HFFc6 (cell line): ENCODE results near the gene CNTNAP5. TPM values are rescaled to one million over a fixed set of nuclear protein-coding genes. Genes with fewer than 3 reads are reported as not detected.

Source experiments
- DNase-seq: peaks from one replicate; pipeline ENCODE4 v3.0.0-alpha.2; 2018
- H3K27ac Mint-ChIP-seq: 2 replicates; pipeline ENCODE4 v1.8.0; 2020; ENCODE audit warnings: mild to moderate bottlenecking, mixed read lengths
- H3K27me3 Mint-ChIP-seq: 2 replicates; pipeline ENCODE4 v1.8.0; 2021; ENCODE audit warnings: mild to moderate bottlenecking, moderate library complexity, mixed read lengths; ENCODE audit not compliant: insufficient read depth
- H3K36me3 Mint-ChIP-seq: 2 replicates; pipeline ENCODE4 v1.8.0; 2021; ENCODE audit warnings: low read depth, mixed read lengths
- H3K4me1 Mint-ChIP-seq: 2 replicates; pipeline ENCODE4 v1.8.0; 2020; ENCODE audit warnings: low read depth, mixed read lengths
- H3K4me3 Mint-ChIP-seq: 2 replicates; pipeline ENCODE4 v1.8.0; 2020; ENCODE audit warnings: mild to moderate bottlenecking, moderate library complexity, mixed read lengths
- H3K9me3 Mint-ChIP-seq: 2 replicates; pipeline ENCODE4 v1.8.0; 2020; ENCODE audit warnings: mild to moderate bottlenecking, mixed read lengths
- CTCF ChIP-seq: fragments of 200-600 bp; sonication (generic); IDR thresholded peaks from 2 replicates; pipeline ENCODE4 v1.5.0; 2021; ENCODE audit warnings: antibody characterized with exemption, mild to moderate bottlenecking
- total RNA-seq, 6 experiments: library from RNA; stranded (reverse); fragmentation: NEBNext Ultra II Directional; extraction: Animal tissue kit (Norgen Biotek cat#: 25700); gene quantifications; 2 replicates in 1 of 6; 3 replicates in 5 of 6; pipeline ENCODE4 v1.2.3, GENCODE V29; 2021

The CNTNAP5 gene
- total RNA-seq, 6 experiments from 2014 or later: not detected

GRCh38 chr2:124426625-124427024 is 401.5 kb downstream of the CNTNAP5 start:
- no peak overlapping the region for H3K4me3 Mint-ChIP-seq
- no peak for TF ChIP-seq CTCF
- H3K27ac Mint-ChIP-seq: no peak overlapping the region
- peaks cover 55% of the 10 kb centered on the region for H3K9me3 Mint-ChIP-seq
- DNase-seq: no peak
- no peaks in the 10 kb centered on the region for H3K27me3 Mint-ChIP-seq
- H3K4me1 Mint-ChIP-seq: no peaks in the 10 kb centered on the region
- peaks cover 5% of the 10 kb centered on the region; the same call in 1 of the 2 replicates for H3K36me3 Mint-ChIP-seq

- TF ChIP-seq CTCF: no peak
- H3K27me3 Mint-ChIP-seq: no peaks in the 10 kb centered on the region
- H3K4me3 Mint-ChIP-seq: no peak overlapping the region
- H3K9me3 Mint-ChIP-seq: peaks cover 21% of the 10 kb centered on the region
- DNase-seq: no peak
- no peaks in the 10 kb centered on the region for H3K4me1 Mint-ChIP-seq
- no peak overlapping the region for H3K27ac Mint-ChIP-seq
- H3K36me3 Mint-ChIP-seq: no peaks in the 10 kb centered on the region
Observed at GRCh38 chr2:124437811-124438210, 412.7 kb downstream of the CNTNAP5 start.

GRCh38 chr2:124450481-124450880 is 425.4 kb downstream of the CNTNAP5 start:
- H3K36me3 Mint-ChIP-seq: peaks cover 7% of the 10 kb centered on the region; the same call in 1 of the 2 replicates
- no peak overlapping the region for H3K4me3 Mint-ChIP-seq
- no peaks in the 10 kb centered on the region for H3K27me3 Mint-ChIP-seq
- no peak overlapping the region for H3K27ac Mint-ChIP-seq
- peaks cover 61% of the 10 kb centered on the region for H3K9me3 Mint-ChIP-seq
- DNase-seq: no peak
- no peaks in the 10 kb centered on the region for H3K4me1 Mint-ChIP-seq
- TF ChIP-seq CTCF: no peak

- no peak for TF ChIP-seq CTCF
- Mint-ChIP-seq H3K27me3 (no peaks in the 10 kb centered on the region), H3K4me3 (no peak overlapping the region), H3K36me3 (no peaks in the 10 kb centered on the region), H3K27ac (no peak overlapping the region), H3K4me1 (no peaks in the 10 kb centered on the region), H3K9me3 (peaks cover 27% of the 10 kb centered on the region)
- no peak for DNase-seq
Observed at GRCh38 chr2:124476291-124476690, 451.2 kb downstream of the CNTNAP5 start.

GRCh38 chr2:124478761-124479160 is 453.7 kb downstream of the CNTNAP5 start:
- DNase-seq: no peak

More at GRCh38 chr2:124478761-124479160, 453.7 kb downstream of the CNTNAP5 start:
- no peaks in the 10 kb centered on the region for H3K36me3 Mint-ChIP-seq
- no peaks in the 10 kb centered on the region; the same call in 1 of the 2 replicates for H3K27me3 Mint-ChIP-seq
- TF ChIP-seq CTCF: no peak
- H3K27ac Mint-ChIP-seq: no peak overlapping the region
- H3K9me3 Mint-ChIP-seq: peaks cover 46% of the 10 kb centered on the region
- H3K4me1 Mint-ChIP-seq: no peaks in the 10 kb centered on the region
- H3K4me3 Mint-ChIP-seq: no peak overlapping the region
